Measurements from ENCODE around the gene MAPK8IP3. TPM values are rescaled to one million over a fixed set of nuclear protein-coding genes. Genes with fewer than 3 reads are reported as not detected.
"Not testable (repeated sequence)": the region's sequence is repeated elsewhere in the genome, so short reads cannot be mapped to it uniquely, and the experiment has no call there.

MAPK8IP3 gene
- total RNA-seq, 1 donor = 179 TPM

GRCh38 chr16:1732071-1732470 is 26.1 kb downstream of the MAPK8IP3 start:
- DNase-seq (ENCODE audit: low read depth in 2 of 3, low spot score in 2 of 3) = no peak

- DNase-seq (ENCODE audit: low read depth in 2 of 3, low spot score in 2 of 3) = not testable (repeated sequence)
These were observed 26.6 kb downstream of the MAPK8IP3 start for GRCh38 chr16:1732551-1732987.

- DNase-seq (ENCODE audit: low read depth in 2 of 3, low spot score in 2 of 3) = no peak
These were observed 28.1 kb downstream of the MAPK8IP3 start for GRCh38 chr16:1734123-1734522.

- DNase-seq (ENCODE audit: low read depth in 2 of 3, low spot score in 2 of 3) = no peak
These were observed 28.8 kb downstream of the MAPK8IP3 start for GRCh38 chr16:1734816-1735215.

GRCh38 chr16:1740234-1740633 is 34.2 kb downstream of the MAPK8IP3 start:
- no peak for DNase-seq (ENCODE audit: low read depth in 2 of 3, low spot score in 2 of 3)

- DNase-seq (ENCODE audit: low read depth in 2 of 3, low spot score in 2 of 3) = no peak
These were observed 34.9 kb downstream of the MAPK8IP3 start for GRCh38 chr16:1740781-1741490.

GRCh38 chr16:1741553-1742165 is 35.7 kb downstream of the MAPK8IP3 start:
- no peak for DNase-seq (ENCODE audit: low read depth in 2 of 3, low spot score in 2 of 3)

- no peak for DNase-seq (ENCODE audit: low read depth in 2 of 3, low spot score in 2 of 3)
These were observed 37.7 kb downstream of the MAPK8IP3 start for GRCh38 chr16:1743376-1744337.

- no peak for DNase-seq (ENCODE audit: low read depth in 2 of 3, low spot score in 2 of 3)
These were observed 38.4 kb downstream of the MAPK8IP3 start for GRCh38 chr16:1744338-1744840.

GRCh38 chr16:1745181-1745899 is 39.3 kb downstream of the MAPK8IP3 start:
- DNase-seq (ENCODE audit: low read depth in 2 of 3, low spot score in 2 of 3) = no peak

- no peak for DNase-seq (ENCODE audit: low read depth in 2 of 3, low spot score in 2 of 3)
These were observed 40.1 kb downstream of the MAPK8IP3 start for GRCh38 chr16:1745900-1746692.

- no peak for DNase-seq (ENCODE audit: low read depth in 2 of 3, low spot score in 2 of 3)
These were observed 40.7 kb downstream of the MAPK8IP3 start for GRCh38 chr16:1746693-1747195.

GRCh38 chr16:1747934-1748333 is 41.9 kb downstream of the MAPK8IP3 start:
- no peak for DNase-seq (ENCODE audit: low read depth in 2 of 3, low spot score in 2 of 3)

- DNase-seq (ENCODE audit: low read depth in 2 of 3, low spot score in 2 of 3) = no peak
These were observed 43.4 kb downstream of the MAPK8IP3 start for GRCh38 chr16:1749152-1750117.

GRCh38 chr16:1751946-1752345 is 46.0 kb downstream of the MAPK8IP3 start:
- no peak for DNase-seq (ENCODE audit: low read depth in 2 of 3, low spot score in 2 of 3)

GRCh38 chr16:1752853-1753252 is 46.9 kb downstream of the MAPK8IP3 start:
- no peak for DNase-seq (ENCODE audit: low read depth in 2 of 3, low spot score in 2 of 3)

- DNase-seq (ENCODE audit: low read depth in 2 of 3, low spot score in 2 of 3) = no peak
These were observed 48.2 kb downstream of the MAPK8IP3 start for GRCh38 chr16:1754204-1754603.

Data from hematopoietic multipotent progenitor cell (in vitro differentiated cells).